Nephron progenitor cell (in vitro differentiated cells): Measurements from ENCODE around the gene TOP2A.

Experiments used
- DNase-seq: peaks from one replicate; pipeline ENCODE4 v3.0.0; 2021
- H3K27ac Mint-ChIP-seq: 2 replicates; pipeline ENCODE4 v1.8.0; 2021; ENCODE audit warnings: mild to moderate bottlenecking, moderate library complexity, mixed read lengths
- H3K27me3 Mint-ChIP-seq: 2 replicates; pipeline ENCODE4 v1.8.0; 2021; ENCODE audit warnings: mild to moderate bottlenecking, low read depth, mixed read lengths; ENCODE audit not compliant: poor library complexity
- H3K36me3 Mint-ChIP-seq: 2 replicates; pipeline ENCODE4 v1.8.0; 2021; ENCODE audit warnings: low read depth, mixed read lengths
- H3K4me1 Mint-ChIP-seq: 2 replicates; pipeline ENCODE4 v1.8.0; 2021; ENCODE audit warnings: mixed read lengths
- H3K4me3 Mint-ChIP-seq: 2 replicates; pipeline ENCODE4 v1.8.0; 2021; ENCODE audit warnings: mild to moderate bottlenecking, moderate library complexity, mixed read lengths
- H3K9me3 Mint-ChIP-seq: 2 replicates; pipeline ENCODE4 v1.8.0; 2021; ENCODE audit warnings: mild to moderate bottlenecking, moderate library complexity, mixed read lengths
- CTCF ChIP-seq: fragments of 200-600 bp; sonication (generic); IDR thresholded peaks from 2 replicates; pipeline ENCODE4 v1.5.0; 2021; ENCODE audit warnings: antibody characterized with exemption

Gene TOP2A

GRCh38 chr17:40448639-40449261 is 31.1 kb upstream of the TOP2A start:
- Mint-ChIP-seq H3K36me3 (peaks cover 15% of the 10 kb centered on the region), H3K27me3 (peaks cover 6% of the 10 kb centered on the region), H3K4me3 (no peak overlapping the region), H3K4me1 (peaks cover 78% of the 10 kb centered on the region), H3K27ac (no peak overlapping the region), H3K9me3 (no peaks in the 10 kb centered on the region)
- no peak for DNase-seq
- no peak for TF ChIP-seq CTCF

GRCh38 chr17:40448213-40448638 is 30.5 kb upstream of the TOP2A start:
- Mint-ChIP-seq H3K4me3 (no peak overlapping the region), H3K27me3 (peaks cover 6% of the 10 kb centered on the region), H3K9me3 (no peaks in the 10 kb centered on the region), H3K27ac (no peak overlapping the region), H3K4me1 (peaks cover 78% of the 10 kb centered on the region), H3K36me3 (peaks cover 11% of the 10 kb centered on the region)
- no peak for DNase-seq
- no peak for TF ChIP-seq CTCF

GRCh38 chr17:40447806-40448205 is 30.1 kb upstream of the TOP2A start:
- no peaks in the 10 kb centered on the region for H3K9me3 Mint-ChIP-seq
- TF ChIP-seq CTCF: no peak
- no peak overlapping the region for H3K4me3 Mint-ChIP-seq
- H3K36me3 Mint-ChIP-seq: peaks cover 7% of the 10 kb centered on the region
- H3K27ac Mint-ChIP-seq: no peak overlapping the region
- H3K4me1 Mint-ChIP-seq: peaks cover 75% of the 10 kb centered on the region
- H3K27me3 Mint-ChIP-seq: peaks cover 6% of the 10 kb centered on the region
- DNase-seq: no peak

- Mint-ChIP-seq H3K9me3 (no peaks in the 10 kb centered on the region), H3K27me3 (peaks cover 6% of the 10 kb centered on the region), H3K4me3 (no peak overlapping the region), H3K4me1 (peaks cover 74% of the 10 kb centered on the region), H3K36me3 (peaks cover 1% of the 10 kb centered on the region), H3K27ac (no peak overlapping the region)
- no peak for DNase-seq
- TF ChIP-seq CTCF: no peak
Observed at GRCh38 chr17:40447148-40447644, 29.5 kb upstream of the TOP2A start.

- no peak overlapping the region for H3K27ac Mint-ChIP-seq
- DNase-seq: no peak
- peaks cover 7% of the 10 kb centered on the region for H3K27me3 Mint-ChIP-seq
- no peaks in the 10 kb centered on the region for H3K36me3 Mint-ChIP-seq
- no peak for TF ChIP-seq CTCF
- no peaks in the 10 kb centered on the region for H3K9me3 Mint-ChIP-seq
- H3K4me3 Mint-ChIP-seq: peak overlapping the region; percentile 86
- H3K4me1 Mint-ChIP-seq: peaks cover 68% of the 10 kb centered on the region
Observed at GRCh38 chr17:40445751-40446468, 28.2 kb upstream of the TOP2A start.
